Parathyroid adenoma (tissue), 2 donors: Measurements from ENCODE around the gene NBEA.

Experiments
- H2AFZ ChIP-seq: fragments of 300-600 bp; sonication (generic); one replicate; pipeline ENCODE4 v1.7.0; 2017; ENCODE audit warnings: antibody characterized with exemption, mild to moderate bottlenecking
- H3K27ac ChIP-seq: fragments of 300-600 bp; sonication (generic); one replicate; pipeline ENCODE4 v1.7.0; 2017
- H3K27me3 ChIP-seq: fragments of 300-600 bp; sonication (generic); one replicate; pipeline ENCODE4 v1.7.0; 2017; ENCODE audit warnings: low read length; ENCODE audit not compliant: control insufficient read depth, insufficient read depth
- H3K36me3 ChIP-seq: fragments of 300-600 bp; sonication (generic); one replicate; pipeline ENCODE4 v1.7.0; 2017; ENCODE audit warnings: low read length; ENCODE audit not compliant: control insufficient read depth, insufficient read depth
- H3K4me1 ChIP-seq: fragments of 300-600 bp; sonication (generic); one replicate; pipeline ENCODE4 v1.7.0; 2017; ENCODE audit warnings: control low read depth
- H3K4me2 ChIP-seq: fragments of 300-600 bp; sonication (generic); one replicate; pipeline ENCODE4 v1.7.0; 2017; ENCODE audit warnings: low read length
- H3K4me3 ChIP-seq: fragments of 300-600 bp; sonication (generic); one replicate; pipeline ENCODE4 v1.7.0; 2017; ENCODE audit warnings: low read depth, low read length
- H3K79me2 ChIP-seq: fragments of 300-600 bp; sonication (generic); one replicate; pipeline ENCODE4 v1.7.0; 2017; ENCODE audit warnings: control low read depth
- H3K9ac ChIP-seq: fragments of 300-600 bp; sonication (generic); one replicate; pipeline ENCODE4 v1.7.0; 2017; ENCODE audit warnings: mild to moderate bottlenecking
- H3K9me3 ChIP-seq: fragments of 300-600 bp; sonication (generic); one replicate; pipeline ENCODE4 v1.7.0; 2017; ENCODE audit warnings: low read length; ENCODE audit not compliant: control insufficient read depth
- CTCF ChIP-seq: fragments of 300-600 bp; sonication (generic); IDR thresholded peaks from one replicate; pipeline ENCODE4 v1.7.0; 2017; ENCODE audit warnings: antibody characterized with exemption, mild to moderate bottlenecking
- donor health status: primary hyperparathyroidism.

NBEA gene

GRCh38 chr13:35681685-35682084 lies 739.6 kb downstream of the NBEA start:
- Histone ChIP-seq H3K4me2 (no peak overlapping the region), H3K9me3 (no peaks in the 10 kb centered on the region), H3K79me2 (no peaks in the 10 kb centered on the region), H3K4me1 (no peaks in the 10 kb centered on the region), H3K27ac (no peak overlapping the region), H3K4me3 (no peak overlapping the region), H3K27me3 (no peaks in the 10 kb centered on the region), H3K36me3 (no peaks in the 10 kb centered on the region), H3K9ac (no peak overlapping the region), H2AFZ (no peak overlapping the region)
- TF ChIP-seq CTCF = no peak

- H2AFZ ChIP-seq = no peak overlapping the region
- no peak overlapping the region for H3K9ac ChIP-seq
- no peaks in the 10 kb centered on the region for H3K27me3 ChIP-seq
- H3K4me1 ChIP-seq = no peaks in the 10 kb centered on the region
- H3K4me2 ChIP-seq = no peak overlapping the region
- no peaks in the 10 kb centered on the region for H3K9me3 ChIP-seq
- H3K36me3 ChIP-seq = no peaks in the 10 kb centered on the region
- no peak for TF ChIP-seq CTCF
- H3K4me3 ChIP-seq = no peak overlapping the region
- no peak overlapping the region for H3K27ac ChIP-seq
- H3K79me2 ChIP-seq = no peaks in the 10 kb centered on the region
Observed at GRCh38 chr13:35684432-35684831, 742.4 kb downstream of the NBEA start.

DNA sequence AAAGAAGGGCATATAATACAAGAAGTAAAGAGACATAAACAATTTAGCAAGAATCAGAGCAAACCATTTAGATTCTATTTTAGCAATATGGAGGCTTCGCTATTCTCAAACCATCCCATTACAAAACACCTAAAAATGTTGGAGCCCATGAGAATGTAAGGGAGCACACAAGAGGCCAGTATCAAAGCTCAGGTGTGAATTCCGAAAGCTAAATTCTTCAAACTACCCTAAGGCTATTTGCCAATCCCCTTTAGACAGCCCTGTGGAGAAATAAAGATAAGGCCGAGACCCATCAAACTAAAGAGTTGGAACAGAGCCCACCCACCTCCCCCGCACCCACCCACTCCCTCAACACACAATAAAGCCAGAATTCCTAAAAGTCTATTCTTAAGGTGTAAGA lies 745.3 kb downstream of the NBEA start:
- Histone ChIP-seq H2AFZ (no peak overlapping the region), H3K27me3 (no peaks in the 10 kb centered on the region), H3K27ac (no peak overlapping the region), H3K9me3 (no peaks in the 10 kb centered on the region), H3K4me1 (no peaks in the 10 kb centered on the region), H3K79me2 (no peaks in the 10 kb centered on the region), H3K9ac (no peak overlapping the region), H3K4me2 (no peak overlapping the region), H3K4me3 (no peak overlapping the region), H3K36me3 (no peaks in the 10 kb centered on the region)
- no peak for TF ChIP-seq CTCF

- TF ChIP-seq CTCF = no peak
- H3K4me3 ChIP-seq = no peak overlapping the region
- H3K4me1 ChIP-seq = no peaks in the 10 kb centered on the region
- no peak overlapping the region for H3K9ac ChIP-seq
- no peaks in the 10 kb centered on the region for H3K9me3 ChIP-seq
- H2AFZ ChIP-seq = no peak overlapping the region
- no peak overlapping the region for H3K4me2 ChIP-seq
- no peaks in the 10 kb centered on the region for H3K79me2 ChIP-seq
- H3K27ac ChIP-seq = no peak overlapping the region
- no peaks in the 10 kb centered on the region for H3K36me3 ChIP-seq
- no peaks in the 10 kb centered on the region for H3K27me3 ChIP-seq
Observed at GRCh38 chr13:35690581-35691207, 748.6 kb downstream of the NBEA start.

- Histone ChIP-seq H3K27ac (no peak overlapping the region), H3K4me3 (no peak overlapping the region), H3K27me3 (no peaks in the 10 kb centered on the region), H2AFZ (no peak overlapping the region), H3K9ac (no peak overlapping the region), H3K4me1 (no peaks in the 10 kb centered on the region), H3K9me3 (no peaks in the 10 kb centered on the region), H3K79me2 (no peaks in the 10 kb centered on the region), H3K4me2 (no peak overlapping the region), H3K36me3 (no peaks in the 10 kb centered on the region)
- TF ChIP-seq CTCF = no peak
Observed at GRCh38 chr13:35693134-35693784, 751.2 kb downstream of the NBEA start.
